Uterus (tissue), 2 donors: ENCODE results near the gene SSH2.

Source experiments
- POLR2A ChIP-seq, 2 donors: fragments of 450-650 bp; IDR thresholded peaks; one replicate each; pipeline ENCODE4 v1.6.1; 2016; ENCODE audit warnings: antibody characterized with exemption in 2 of 2, mild to moderate bottlenecking in 1 of 2, moderate library complexity in 1 of 2
- TF ChIP-seq, protein P1 (sequence below), 4 experiments: fragments of 200-600 bp in 2 of 4; fragments of 450-650 bp in 2 of 4; sonication (generic) in 2 of 4; IDR thresholded peaks; one replicate each; pipeline ENCODE4 v1.5.1; 2016 to 2019; ENCODE audit warnings: antibody characterized with exemption in 4 of 4, mild to moderate bottlenecking in 2 of 4, moderate library complexity in 1 of 4

DNA sequence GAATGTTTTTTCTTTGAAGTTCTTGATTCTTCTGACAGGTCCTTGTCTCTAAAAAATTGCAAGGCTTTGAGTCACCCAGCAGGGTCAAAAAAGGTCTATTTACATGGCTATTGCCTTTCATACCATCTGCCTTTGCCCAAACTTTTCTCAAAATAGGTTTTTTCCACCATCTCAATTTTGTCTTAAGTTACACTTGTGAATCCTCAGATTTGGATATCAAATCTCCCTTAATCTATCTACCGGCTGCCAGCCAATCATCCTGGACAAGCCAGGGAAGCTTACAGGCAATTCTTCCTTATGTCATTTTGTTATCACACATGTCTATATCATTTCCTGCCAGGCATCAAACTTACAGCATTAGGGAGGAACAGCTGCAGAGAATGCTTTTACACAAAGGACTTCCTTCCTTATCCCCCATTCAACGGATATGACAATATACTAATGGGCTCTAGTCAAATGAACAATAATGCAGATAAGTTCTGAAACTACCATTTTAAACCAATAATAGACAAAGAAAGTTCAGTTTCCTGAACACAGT, 203.2 kb downstream of the SSH2 start:
- TF ChIP-seq, protein P1, sequence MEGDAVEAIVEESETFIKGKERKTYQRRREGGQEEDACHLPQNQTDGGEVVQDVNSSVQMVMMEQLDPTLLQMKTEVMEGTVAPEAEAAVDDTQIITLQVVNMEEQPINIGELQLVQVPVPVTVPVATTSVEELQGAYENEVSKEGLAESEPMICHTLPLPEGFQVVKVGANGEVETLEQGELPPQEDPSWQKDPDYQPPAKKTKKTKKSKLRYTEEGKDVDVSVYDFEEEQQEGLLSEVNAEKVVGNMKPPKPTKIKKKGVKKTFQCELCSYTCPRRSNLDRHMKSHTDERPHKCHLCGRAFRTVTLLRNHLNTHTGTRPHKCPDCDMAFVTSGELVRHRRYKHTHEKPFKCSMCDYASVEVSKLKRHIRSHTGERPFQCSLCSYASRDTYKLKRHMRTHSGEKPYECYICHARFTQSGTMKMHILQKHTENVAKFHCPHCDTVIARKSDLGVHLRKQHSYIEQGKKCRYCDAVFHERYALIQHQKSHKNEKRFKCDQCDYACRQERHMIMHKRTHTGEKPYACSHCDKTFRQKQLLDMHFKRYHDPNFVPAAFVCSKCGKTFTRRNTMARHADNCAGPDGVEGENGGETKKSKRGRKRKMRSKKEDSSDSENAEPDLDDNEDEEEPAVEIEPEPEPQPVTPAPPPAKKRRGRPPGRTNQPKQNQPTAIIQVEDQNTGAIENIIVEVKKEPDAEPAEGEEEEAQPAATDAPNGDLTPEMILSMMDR (IDR thresholded peaks at IDR 0.05) = no peak
- TF ChIP-seq POLR2A (IDR thresholded peaks at IDR 0.05) = no peak
